Amygdala (tissue), 56 donors: ENCODE data around the gene RFX2.
"Not testable (repeated sequence)": the region's sequence is repeated elsewhere in the genome, so short reads cannot be mapped to it uniquely, and the experiment has no call there.

Experiments
- DNase-seq, 56 donors: peaks; one replicate each; lab custom pipeline; 2025; lab: John Stamatoyannopoulos, UW

RFX2 gene

DNA sequence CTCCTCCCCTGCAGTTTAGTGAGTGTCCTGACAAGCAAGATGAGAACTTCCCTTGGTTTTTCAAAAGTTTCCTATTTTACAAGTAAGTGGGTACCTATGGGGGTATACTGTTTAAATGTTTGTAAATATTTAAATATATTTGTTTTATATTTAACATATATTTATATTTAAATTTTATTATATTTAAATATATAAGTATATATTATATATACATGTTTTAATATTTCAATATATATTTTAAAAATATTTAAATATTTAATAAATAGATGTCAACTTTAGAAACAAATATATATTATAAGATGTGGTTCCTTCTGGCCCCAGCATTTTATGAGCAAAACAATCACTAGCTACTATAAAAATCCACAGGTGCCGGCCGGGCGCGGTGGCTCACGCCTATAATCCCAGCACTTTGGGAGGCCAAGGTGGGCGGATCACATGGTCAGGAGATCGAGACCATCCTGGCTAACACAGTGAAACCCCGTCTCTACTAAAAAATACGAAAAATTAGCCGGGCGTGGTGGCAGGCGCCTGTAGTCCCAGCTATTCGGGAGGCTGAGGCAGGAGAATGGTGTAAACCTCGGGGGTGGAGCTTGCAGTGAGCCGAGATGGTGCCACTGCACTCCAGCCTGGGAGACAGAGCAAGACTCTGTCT lies 3.5 kb downstream of the RFX2 start:
- DNase-seq: not testable (repeated sequence)

DNA sequence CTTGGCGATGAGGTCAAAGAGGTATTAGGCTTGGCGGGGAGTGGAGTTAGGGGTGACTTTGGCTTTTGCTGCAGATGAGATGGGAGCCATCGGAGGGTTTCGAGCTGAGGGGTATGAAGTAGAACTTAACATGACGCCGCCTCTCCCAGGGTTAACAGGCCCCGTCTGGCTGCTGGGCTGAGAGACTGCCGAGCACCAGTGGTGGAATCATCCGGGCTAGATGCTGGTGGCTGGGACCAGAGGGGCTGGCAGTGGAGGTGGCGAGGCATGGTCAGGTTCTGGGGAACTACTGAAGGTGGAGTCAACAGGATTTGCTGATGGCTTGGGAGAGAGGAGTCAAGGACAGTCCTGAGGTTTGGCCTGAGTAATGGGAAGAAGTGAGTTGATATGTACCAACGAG lies 4.9 kb downstream of the RFX2 start:
- DNase-seq: no peak

DNA sequence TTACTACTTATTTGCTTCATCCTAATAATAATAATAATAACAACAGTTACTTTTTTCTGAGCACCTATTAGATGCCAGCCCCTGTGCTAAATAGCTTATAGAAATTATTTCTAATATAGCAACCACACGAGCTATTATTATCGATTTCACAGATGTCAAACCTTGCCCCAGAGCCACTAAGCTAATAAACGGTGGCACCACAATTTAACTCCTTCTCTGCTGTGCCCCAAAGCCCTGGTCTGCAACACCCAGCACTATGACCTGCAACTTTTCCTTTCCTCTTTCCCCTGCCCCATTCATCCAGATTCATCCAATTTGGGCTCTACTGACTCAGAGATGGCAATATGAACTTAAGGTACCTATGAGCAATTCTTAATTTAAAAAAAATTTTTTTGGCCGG lies 6.4 kb downstream of the RFX2 start:
- no peak for DNase-seq

DNA sequence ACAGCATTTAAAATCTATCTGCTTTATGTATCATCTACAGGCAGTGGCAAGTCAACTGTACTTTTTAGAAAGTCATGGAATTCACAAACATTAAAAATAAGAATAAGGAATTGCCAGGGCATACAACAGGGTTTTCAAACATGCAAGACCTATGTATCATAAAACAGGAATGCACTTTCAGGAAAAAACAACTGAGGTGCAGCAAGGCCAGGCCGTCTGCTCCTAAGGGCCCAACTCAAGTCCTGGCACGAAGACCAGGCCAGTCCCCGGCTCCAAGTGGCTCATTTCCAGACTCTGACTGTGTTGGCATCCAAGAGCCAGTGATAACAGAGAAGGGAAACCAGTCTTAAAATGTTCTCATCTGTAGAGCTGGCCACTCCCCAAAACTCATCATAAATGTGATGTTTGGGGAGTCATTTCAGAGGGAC lies 7.1 kb downstream of the RFX2 start:
- peak in 20 of 56 donors; percentile 3 to 41 (median 12) for DNase-seq

DNA sequence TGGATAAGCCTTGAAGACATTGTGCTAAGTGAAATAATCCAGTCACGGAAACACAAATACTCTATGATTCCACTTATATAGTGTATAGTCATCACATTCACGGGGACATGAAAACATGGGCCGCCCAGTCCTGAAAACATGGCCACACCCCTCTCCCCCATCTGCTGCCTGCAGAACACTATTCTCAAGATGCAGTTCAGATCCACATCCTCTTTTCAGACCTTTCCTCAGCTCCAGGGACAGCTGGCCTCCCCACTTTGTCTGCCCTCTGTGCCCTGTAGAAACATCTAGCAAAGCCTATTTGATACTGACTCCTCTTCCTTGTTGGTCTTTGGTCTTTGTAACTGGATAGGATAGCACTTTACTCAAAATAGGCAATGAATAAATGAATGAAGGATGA lies 8.3 kb downstream of the RFX2 start:
- DNase-seq: no peak

DNA sequence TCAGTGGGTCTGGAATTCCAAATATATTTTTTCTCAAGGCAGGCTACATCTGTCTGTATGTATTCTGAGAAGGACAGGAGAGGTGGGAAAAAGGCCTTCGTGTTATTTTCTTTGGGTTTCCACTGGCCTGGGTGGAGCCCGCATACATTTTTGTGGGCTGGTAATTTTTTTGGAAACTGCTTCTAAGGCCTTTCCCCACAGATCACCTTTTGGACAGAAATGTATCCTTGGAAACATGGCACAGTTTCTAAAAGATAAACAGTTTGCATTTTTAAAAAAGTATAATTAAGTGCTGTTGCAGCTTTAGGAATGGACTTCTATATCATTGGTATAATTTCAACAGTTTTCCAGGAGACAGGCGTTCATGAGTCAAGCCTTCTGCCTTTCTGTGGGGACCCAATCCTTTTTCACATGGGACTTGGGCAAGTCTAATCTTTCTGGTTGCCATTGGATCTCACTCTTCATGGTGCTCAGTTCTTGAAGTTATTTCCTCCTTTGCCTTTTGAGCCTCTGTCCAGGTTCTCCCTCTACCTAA lies 8.9 kb downstream of the RFX2 start:
- DNase-seq: no peak

DNA sequence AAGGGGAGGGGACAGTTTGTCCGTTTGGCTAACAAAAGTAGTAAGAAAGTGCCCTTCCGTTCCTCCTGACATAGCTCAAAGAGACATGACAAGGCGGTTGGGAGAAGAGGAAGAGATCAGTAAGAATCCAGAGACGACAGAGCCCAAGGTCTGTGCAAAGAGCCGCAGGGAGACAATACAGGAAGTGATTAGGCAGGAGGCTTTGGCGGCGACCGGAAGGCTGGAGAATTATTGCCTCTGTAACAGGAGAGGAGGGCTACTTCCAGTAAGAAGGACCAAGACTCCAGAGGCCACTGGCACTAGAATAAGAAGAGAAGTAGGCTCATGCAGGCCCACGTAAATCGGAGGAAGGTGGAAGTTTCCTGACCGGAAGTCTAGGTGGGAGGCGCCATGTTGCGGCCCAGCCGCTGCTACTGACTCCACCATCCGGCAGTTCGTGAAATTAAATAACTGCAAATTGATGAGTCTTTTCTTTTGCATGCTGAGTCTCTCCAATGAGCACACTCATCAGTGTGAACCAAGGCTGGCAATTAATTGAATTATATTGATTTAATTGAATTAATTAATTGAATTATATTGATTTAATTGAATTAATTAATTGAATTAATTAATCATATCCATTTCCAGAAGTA lies 9.9 kb downstream of the RFX2 start:
- no peak for DNase-seq

DNA sequence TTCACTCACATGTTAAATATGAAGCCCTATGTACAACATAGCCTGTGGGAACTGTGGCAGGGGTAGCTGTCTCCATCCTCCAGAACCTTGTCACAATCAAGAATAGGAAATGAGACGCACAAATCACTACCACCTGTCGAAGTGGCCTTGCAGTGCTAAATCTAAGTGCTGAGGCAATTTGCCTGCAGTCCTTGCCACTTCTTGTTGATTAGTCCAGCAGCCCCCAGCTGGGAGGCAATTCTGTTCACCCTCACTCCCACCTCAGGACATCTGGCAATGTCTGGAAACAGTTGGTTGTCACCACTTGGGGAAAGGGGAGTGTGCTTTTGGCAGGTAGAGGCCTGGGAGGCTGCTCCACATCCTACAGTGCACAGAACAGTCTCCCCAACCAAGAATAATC lies 10.7 kb downstream of the RFX2 start:
- DNase-seq: no peak

DNA sequence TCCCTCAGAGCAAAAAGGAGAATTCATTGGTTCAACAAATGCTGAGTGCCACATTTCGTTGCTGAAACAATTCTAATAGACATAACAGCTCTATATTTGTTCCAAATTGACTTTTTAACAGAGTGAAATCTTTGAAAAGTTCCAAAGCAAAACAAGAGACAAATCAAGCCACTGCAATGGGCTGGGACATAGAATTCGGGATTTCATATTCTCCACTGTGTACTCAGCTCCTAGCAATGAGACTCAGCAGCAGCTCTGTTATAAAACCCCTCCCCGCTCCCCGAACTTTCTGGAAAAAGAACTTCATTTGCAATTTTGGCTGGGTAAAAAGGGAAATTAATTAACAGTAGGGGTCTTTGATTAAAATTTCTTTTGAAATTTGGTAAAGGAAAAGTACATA lies 11.3 kb downstream of the RFX2 start:
- peak in 2 of 56 donors; percentile 4 to 36 for DNase-seq

DNA sequence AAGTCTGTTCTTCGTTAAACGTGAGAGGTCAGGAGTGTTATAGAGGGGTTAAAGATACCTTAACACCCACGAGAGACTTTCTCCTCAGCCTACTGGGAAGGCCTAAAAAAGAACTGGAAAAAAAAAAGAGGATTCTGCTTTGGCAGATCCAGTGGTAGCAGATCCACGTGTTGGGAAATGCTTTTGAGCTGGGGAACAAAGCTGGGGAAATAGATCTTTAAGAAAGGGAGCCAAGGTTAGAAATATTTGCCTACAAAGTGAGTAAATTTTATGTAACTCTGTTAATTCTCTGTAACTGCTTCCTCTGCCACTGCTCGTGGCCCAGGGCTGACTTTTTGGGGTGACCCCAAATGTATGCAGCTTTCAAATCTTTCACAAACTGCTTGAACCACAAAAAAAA lies 11.7 kb downstream of the RFX2 start:
- DNase-seq: no peak

DNA sequence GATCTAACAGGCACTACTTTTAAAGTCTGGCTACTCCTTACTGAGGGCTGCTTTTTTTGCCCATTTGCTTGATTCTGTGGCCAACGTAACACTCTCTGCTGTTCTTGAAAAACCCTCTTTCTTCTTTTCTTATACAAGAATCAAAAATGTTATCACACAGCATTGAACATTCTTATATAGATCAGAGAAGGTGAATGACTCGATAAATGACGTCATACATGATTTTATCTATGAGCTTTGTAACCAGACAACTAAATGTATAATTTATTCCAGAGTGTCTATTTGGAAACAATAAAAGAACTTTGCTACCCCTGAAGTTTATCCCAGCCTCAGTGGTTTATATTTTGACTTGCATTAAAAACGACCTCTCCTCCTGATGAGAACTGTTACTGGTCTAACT lies 12.4 kb downstream of the RFX2 start:
- DNase-seq: no peak

DNA sequence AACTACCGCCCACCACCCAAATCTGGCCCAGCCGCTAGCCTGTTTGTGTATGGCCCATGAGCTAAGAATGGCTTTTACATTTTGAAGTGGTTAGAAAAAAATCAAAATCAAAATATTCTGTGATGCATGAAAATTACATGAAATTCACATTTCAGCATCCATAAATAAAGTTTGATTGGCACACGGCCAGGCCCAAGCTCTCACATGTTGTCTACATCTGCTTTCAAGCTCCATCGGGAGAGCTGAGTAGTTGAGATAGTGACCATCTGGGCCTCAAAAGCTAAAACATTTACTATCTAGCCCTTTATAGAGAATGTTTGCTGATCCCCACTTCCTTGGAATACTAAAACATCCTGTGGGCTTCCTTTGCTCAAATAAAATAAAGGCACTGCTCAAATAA lies 14.5 kb downstream of the RFX2 start:
- peak in 2 of 56 donors; percentile 9 to 52 for DNase-seq

DNA sequence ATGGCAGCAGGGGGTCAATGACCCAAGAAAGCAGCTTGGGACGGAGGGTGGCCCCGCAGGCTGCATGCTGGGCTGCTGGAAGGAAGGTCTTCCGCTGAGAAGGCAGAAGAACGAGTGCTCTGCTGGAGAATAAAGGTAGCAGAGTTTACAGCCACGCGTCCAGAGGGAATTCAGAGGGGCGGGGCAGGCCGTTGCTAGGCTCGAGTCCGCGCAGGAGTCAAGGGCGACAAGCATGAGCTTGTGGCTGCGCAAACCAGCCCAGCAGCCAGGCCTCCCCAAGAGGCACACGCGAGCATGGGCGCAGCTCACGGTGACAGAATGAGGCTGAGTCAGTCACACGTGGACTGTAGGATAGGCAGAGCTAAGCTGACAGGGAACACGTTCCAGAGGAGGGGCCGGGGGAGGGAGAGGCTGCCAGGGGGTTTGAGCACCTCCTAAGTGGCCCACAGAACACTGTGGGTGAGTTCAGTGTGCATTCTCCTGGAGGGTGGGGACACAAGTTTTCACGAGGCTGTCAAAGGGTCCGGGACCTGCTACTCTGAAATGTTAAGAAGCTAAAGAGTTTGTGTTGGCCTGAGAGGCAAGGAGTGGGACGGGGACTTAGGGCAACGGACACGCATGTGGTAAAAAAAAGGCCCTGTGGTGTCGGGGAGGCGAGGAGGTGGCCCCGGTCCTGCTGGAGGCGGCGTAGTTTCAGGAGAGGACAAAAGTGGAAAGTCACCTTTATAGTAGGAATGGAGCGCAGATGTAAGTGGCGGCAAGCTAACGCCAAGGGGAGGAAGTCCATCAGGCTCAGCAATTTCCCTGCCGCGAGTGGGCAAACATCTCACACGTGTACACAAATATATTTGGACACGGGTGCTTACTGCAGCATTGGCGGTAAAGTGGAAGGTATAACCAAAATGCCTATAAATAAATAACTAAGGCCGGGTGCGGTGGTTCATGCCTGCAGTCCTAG lies 17.7 kb downstream of the RFX2 start:
- DNase-seq: peak in 34 of 56 donors; percentile 10 to 80 (median 40)

DNA sequence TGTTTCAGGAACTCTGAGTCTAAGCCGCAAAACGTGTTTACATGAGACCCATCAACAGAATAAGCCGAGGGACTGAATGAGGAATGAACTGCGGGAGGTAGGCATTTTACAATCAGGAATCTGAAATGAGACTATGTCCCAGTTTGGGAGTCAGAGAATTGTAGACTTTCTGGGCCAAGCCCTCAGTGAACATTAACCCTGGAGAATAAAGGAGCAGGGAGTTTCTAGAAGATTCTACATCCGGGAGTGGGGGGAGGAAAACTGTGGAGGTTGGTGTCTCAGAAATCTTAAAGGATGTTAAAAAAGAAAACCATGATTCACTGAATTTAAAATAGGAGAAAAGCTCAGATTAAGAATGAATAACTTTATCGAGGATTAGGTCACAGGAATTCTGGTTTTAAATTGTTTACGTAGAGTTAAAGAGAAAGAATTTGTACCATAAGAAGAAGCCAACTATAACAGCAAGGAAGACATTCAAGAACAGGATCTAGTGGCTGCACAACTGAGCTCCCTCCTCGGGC lies 18.5 kb downstream of the RFX2 start:
- peak in 3 of 56 donors; percentile 6 to 22 (median 7) for DNase-seq

DNA sequence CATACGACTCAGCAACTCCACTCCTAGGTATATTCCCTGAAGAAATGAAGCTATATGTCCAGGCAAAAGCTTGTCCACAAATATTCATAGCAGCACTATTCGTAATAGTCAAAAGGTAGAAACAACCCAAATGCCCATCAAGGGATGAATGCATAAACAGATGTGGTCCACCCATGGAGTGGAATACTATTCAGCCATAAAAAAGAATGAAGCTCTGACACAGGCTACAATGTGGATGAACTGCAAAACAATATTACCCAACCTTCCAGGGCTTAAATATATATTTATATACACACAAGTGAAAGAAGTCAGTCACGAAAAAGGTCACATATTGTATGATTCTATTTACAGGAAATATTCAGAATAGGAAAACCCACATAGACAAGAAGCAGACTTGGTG lies 19.7 kb downstream of the RFX2 start:
- no peak for DNase-seq

DNA sequence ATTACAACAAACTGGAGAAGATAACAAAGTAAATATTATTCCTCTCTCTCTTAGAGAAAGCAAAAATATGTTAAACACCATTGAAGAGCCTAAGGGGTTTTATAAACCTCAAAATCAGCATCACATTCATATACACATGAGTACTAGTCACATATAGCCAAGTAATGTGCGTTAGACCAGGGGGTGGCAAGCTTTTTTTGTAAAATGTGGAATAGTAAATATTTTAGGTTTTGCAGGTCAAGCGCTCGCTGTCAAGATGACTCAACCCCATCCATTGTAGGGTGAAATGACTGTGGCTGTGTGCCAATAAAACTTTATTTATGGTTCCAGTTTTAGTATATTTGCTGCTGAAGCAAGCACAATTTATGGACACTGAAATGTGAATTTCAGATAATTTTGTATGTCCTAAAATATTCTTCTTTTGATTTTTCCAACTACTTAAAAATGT lies 21.7 kb downstream of the RFX2 start:
- no peak for DNase-seq

DNA sequence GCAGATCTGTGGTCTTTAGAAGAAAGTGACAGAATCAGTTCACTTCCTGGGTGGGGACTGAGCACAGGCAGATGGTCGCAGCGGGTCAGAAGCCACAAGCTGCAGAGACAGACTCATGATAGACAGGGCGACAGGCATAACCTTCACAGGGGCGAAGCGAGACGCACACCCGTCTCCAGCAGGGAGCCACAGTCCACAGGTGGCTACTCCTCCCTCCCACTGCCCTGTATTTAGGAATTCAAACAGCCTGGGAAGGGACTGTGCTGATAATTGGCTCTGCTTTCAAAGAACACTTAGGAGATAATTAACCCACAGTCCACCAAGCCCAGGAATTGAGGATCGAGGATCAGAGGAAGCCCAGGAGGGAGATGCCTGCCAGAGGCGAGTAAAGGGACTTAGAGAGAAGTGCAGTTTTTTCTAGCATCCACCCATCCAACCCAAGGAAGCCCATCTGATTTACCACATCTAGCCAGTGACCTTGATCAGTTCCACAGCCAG lies 23.2 kb downstream of the RFX2 start:
- no peak for DNase-seq

DNA sequence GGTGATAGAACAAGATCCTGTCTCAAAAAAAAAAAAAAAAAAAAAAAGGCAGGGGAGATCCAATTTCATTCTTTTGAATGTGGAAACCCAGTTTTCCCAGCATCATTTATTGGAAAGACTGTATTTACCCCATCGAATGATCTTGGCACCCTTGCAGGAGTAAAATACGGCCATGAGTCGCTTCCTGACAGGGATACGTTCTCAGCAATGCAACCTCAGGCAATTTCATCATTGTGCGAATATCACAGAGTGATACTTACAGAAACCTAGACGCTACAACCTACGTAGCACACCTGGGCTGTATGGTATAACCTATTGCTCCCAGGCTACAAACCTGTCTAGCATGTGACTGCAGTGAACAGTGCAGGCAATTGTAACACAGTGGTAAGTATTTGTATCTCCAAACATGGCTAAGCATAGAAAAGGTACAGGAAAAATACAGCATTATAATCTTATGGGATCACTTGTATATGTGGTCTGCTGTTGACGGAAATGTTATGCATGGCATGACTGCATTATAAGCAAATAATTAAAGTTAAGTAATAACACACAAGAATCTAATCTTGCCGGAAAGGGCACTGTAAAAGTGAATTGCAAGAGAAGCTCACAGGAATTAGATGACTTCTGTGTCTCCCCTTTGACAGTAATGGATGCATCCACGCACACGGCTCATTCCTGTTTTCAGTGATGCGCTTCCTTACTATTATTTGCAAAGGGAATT lies 24.1 kb downstream of the RFX2 start:
- no peak for DNase-seq

DNA sequence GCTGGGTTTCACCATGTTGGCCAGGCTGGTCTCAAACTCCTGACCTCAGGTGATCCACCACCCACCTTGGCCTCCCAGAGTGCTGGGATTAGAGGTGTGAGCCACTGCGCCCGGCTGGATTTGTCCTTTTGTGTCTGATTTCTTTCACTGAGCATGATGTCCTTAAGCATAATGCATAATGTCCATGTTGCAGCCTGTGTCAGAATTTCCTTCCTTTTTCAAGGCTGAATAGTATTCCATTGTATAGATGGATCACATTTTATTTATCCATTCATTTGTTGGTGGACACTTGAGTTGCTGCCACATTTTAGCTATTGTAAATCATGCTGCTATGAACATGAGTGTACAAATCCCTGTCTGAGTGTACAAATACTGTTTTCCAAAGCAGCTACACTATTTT lies 25.5 kb downstream of the RFX2 start:
- no peak for DNase-seq

DNA sequence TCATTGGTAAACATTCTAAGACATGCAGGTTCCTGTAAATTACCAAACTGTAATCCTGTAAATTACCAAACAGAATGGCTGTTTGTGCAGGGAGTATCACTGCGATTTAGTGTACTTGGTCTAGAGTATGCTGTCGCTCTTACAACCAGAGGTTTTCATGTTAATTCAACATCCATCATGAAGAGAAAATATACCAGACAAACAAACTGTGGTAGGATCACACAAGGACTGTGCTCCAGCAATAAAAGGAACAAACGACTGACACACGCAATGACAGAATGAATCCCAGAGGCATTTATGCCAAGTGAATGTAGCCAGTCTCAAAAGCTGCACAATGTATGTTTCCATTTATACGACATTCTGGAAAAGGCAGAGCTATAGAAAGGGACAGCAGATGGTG lies 31.2 kb downstream of the RFX2 start:
- DNase-seq: no peak
